Stimulated activated CD8-positive, alpha-beta memory T cell treated with anti-CD3 and anti-CD28 coated beads, Interleukin-15, amount 100 ng/mL, for 1 hour (primary cell): ENCODE measurements around the gene CDH4.
"Not testable (repeated sequence)": the region's sequence is repeated elsewhere in the genome, so short reads cannot be mapped to it uniquely, and the experiment has no call there.

Experiments
- DNase-seq: peaks from one replicate; pipeline ENCODE4 v3.0.0-alpha.2; 2020; ENCODE audit warnings: low read depth

The CDH4 gene

GRCh38 chr20:61387204-61387953, 135.3 kb downstream of the CDH4 start:
- no peak for DNase-seq

GRCh38 chr20:61387954-61388348, 135.9 kb downstream of the CDH4 start:
- DNase-seq: no peak

GRCh38 chr20:61389077-61389476, 137.0 kb downstream of the CDH4 start:
- DNase-seq: no peak

GRCh38 chr20:61391185-61391584, 139.1 kb downstream of the CDH4 start:
- no peak for DNase-seq

GRCh38 chr20:61391812-61392520, 139.9 kb downstream of the CDH4 start:
- DNase-seq: no peak

- no peak for DNase-seq
Observed at GRCh38 chr20:61394088-61394799, 142.2 kb downstream of the CDH4 start.

- no peak for DNase-seq
Observed at GRCh38 chr20:61396262-61396848, 144.3 kb downstream of the CDH4 start.

- no peak for DNase-seq
Observed at GRCh38 chr20:61397146-61397545, 145.1 kb downstream of the CDH4 start.

GRCh38 chr20:61397790-61398189, 145.7 kb downstream of the CDH4 start:
- no peak for DNase-seq

GRCh38 chr20:61399433-61399832, 147.4 kb downstream of the CDH4 start:
- DNase-seq: no peak

GRCh38 chr20:61400499-61400898, 148.4 kb downstream of the CDH4 start:
- DNase-seq: no peak

- no peak for DNase-seq
Observed at GRCh38 chr20:61404303-61404702, 152.2 kb downstream of the CDH4 start.

- DNase-seq: no peak
Observed at GRCh38 chr20:61405007-61405406, 152.9 kb downstream of the CDH4 start.

- not testable (repeated sequence) for DNase-seq
Observed at GRCh38 chr20:61406773-61407172, 154.7 kb downstream of the CDH4 start.

- DNase-seq: no peak
Observed at GRCh38 chr20:61407561-61407960, 155.5 kb downstream of the CDH4 start.

- DNase-seq: no peak
Observed at GRCh38 chr20:61408951-61409740, 157.1 kb downstream of the CDH4 start.

- DNase-seq: no peak
Observed at GRCh38 chr20:61411743-61412142, 159.7 kb downstream of the CDH4 start.

- DNase-seq: no peak
Observed at GRCh38 chr20:61413752-61414151, 161.7 kb downstream of the CDH4 start.

GRCh38 chr20:61414455-61414991, 162.5 kb downstream of the CDH4 start:
- DNase-seq: no peak

- no peak for DNase-seq
Observed at GRCh38 chr20:61416546-61416945, 164.5 kb downstream of the CDH4 start.

GRCh38 chr20:61417221-61417941, 165.3 kb downstream of the CDH4 start:
- no peak for DNase-seq
